HG02943 (cell line): ENCODE data around the gene SYNPO.

Experiments used
- ATAC-seq: cut with Tn5 transposase; IDR thresholded peaks from one replicate; pipeline ENCODE4 v1.9.1; 2021; ENCODE audit warnings: mild to moderate bottlenecking, low read depth, moderate library complexity; ENCODE audit not compliant: unreplicated experiment

Gene SYNPO

DNA sequence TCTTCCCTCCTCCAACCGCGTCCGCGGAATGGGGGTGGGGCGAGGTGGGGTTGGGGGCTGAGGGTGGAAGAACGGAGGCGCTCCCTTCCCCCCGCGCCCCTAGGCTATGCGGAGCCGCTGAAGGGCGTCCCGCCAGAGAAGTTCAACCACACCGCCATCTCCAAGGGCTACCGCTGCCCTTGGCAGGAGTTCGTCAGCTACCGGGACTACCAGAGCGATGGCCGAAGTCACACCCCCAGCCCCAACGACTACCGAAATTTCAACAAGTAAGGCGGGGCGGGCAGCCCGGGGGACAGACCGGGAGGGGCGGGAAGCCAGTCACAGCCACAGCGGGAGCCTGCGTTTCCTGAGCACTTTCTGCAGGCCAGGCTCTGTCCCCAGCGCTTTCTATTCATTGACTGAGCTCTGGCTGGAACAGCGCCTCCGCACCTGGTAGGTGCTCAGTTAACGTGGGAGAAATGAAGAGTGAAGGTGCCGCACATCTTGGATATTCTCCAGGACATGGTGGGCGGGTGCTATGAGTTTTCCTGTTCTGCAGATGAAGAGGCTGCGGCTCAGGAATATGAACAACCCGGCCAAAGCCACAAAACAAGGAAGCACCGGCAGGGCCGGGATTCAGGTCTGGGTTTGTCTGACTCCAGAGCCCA lies 31.9 kb downstream of the SYNPO start:
- no peak for ATAC-seq

GRCh38 chr5:150672884-150673275 lies 32.4 kb downstream of the SYNPO start:
- ATAC-seq = no peak

- no peak for ATAC-seq
Measured at GRCh38 chr5:150674341-150674821, 33.9 kb downstream of the SYNPO start.

DNA sequence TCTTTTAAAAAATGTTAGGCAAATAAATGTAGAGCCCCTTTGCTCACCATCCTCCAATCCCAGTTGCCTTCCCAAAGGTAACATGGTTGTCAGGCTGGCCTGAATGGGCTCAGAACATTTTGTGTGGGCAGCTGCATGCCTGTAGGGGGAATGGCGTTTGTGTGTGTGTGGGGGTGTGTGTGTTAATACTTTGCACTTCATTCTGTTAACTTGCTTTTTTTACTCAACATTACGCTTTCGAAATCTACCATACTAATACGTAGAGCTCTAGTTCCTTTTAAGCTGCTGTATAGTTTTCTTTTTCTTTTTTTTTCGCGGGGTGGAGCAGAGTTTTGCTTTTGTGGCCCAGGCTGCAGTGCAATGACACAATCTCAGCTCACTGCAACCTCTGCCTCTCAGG lies 34.6 kb downstream of the SYNPO start:
- no peak for ATAC-seq

DNA sequence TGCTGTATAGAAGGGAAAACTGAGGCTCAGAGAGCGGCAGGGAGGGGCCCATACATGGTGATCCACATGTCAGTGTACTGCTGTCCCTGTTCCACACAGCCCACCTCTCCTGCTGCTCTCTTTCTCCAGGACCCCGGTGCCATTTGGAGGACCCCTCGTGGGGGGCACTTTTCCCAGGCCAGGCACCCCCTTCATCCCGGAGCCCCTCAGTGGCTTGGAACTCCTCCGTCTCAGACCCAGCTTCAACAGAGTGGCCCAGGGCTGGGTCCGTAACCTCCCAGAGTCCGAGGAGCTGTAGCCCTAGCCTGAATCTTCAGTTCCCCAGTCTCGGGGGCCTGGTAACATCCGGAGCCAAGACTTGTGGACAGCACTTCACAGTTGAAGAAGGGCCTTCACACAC lies 36.1 kb downstream of the SYNPO start:
- ATAC-seq = no peak

DNA sequence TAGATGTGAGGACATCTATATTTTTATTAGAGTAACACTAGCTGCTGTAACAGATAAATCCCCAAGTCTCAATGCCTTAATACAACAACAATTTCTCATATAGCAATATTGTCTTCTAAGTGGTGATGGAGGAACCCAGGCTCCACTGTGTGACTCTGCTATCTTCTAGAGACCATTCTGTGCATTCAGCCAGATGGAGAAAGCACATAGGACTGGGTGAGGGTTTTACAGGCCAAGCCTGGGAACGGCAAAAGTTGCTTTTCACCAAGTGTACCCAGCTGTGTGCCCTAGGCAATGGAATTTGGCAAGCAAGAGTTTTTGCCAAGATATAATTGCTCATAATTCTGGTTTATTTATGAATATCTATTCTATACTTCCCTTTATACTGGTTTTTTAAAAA lies 48.7 kb downstream of the SYNPO start:
- no peak for ATAC-seq

DNA sequence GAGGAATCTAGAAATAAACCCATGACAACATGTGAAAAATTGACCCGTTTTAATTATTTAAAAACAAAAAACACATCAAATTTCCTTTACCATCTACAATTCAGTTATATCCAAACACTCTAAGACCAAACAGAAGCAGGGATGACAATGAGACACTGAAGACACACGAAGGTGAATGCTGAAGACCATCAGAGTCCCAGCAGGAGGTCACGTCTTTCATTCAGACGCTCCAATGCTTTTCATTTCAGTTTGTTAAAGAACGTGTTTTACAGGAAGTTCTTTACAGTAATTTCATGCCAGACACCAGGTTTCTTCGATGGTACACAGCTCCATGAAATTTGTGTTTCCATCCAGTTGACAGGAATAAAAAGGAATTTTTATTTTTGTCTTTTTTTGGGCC lies 50.3 kb downstream of the SYNPO start:
- no peak for ATAC-seq

DNA sequence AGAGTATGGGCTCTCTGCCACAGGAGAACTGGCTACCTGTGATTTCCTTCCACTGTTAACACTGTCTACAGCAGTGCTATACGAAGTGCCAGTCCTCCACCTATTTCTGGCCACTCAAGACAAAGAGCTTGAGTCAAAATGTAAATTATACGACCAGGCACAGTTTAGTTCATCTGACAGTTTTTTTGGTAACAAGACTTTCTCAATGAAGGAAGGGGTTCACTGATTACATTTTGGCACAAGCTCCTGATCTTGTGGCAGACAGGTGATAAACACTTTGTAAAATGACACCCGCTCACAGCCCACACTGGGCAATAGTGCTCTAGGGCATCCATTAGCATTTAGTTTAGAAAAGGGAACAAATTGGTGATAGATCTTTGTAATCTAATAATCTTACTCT lies 51.8 kb downstream of the SYNPO start:
- no peak for ATAC-seq

DNA sequence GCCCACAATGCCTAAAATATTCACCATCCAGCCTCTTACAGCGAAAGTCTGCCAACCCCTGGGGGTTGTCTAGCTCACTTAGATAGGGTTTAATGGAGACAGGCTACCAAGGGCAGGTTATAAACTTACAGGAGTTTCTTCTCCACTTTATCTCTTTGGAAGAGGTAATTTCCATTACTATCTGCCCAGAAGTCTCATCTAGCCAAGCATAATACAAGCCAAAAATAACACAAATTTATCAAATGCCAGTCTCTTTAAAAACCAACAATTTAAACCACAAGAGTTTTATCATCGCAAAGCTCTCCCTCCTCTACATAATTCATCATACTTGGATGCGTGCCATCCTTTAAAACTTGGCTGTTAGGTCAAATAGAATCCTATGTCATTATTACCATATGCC lies 54.2 kb downstream of the SYNPO start:
- no peak for ATAC-seq

- peak; percentile 3 for ATAC-seq
Measured at GRCh38 chr5:150700246-150700593, 59.8 kb downstream of the SYNPO start.

GRCh38 chr5:150700594-150701377 lies 60.3 kb downstream of the SYNPO start, which contains the start of gene RBM22:
RBM22 (minus strand) TSS chr5:150701062; CDS start chr5:150700985, 77 bp downstream.
- ATAC-seq = peak; percentile 97

- ATAC-seq = no peak
Measured at GRCh38 chr5:150703762-150704161, 63.3 kb downstream of the SYNPO start.

DNA sequence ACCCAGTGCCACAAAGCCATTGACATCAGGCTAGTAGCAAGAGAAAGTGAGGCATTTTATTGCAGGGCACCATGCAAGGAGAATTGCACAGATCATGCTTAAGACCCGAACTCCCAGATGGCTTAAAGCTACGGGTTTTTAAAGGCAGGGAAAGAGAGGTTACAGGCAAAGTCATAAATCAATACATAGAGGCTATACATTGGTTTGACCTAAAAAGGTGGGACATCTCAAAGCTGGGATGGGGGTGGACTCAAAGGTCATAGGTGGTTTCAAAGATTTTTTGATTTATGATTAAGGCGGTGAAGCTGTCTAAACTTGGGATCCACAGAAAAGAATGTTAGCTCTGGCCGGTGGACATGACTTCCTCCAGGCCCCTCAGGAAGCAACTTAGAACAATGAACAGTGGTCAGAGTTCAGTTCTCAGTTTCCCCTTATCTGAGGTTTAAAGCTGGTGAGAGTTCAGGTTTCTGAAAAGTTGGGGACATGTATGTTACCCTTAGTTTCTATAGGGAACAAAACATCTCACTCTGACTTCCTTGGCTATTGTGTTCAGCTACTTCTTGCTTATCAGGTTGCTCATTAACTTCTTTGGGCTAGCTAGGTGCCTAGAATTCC lies 66.4 kb downstream of the SYNPO start:
- no peak for ATAC-seq
